Testis (tissue), 3 donors: ENCODE measurements around the gene NDRG3. TPM values are rescaled to one million over a fixed set of nuclear protein-coding genes. Genes with fewer than 3 reads are reported as not detected.

Experiments
- DNase-seq: peaks from one replicate; pipeline ENCODE4 v3.0.0-alpha.2; 2019
- H3K27ac ChIP-seq, 2 donors: fragments of 200-600 bp; sonication (generic); one replicate each; pipeline ENCODE4 v1.5.1; 2019
- H3K27me3 ChIP-seq: fragments of 200-600 bp; sonication (generic); one replicate; pipeline ENCODE4 v1.5.1; 2019
- H3K36me3 ChIP-seq: fragments of 200-600 bp; sonication (generic); one replicate; pipeline ENCODE4 v1.5.1; 2017; ENCODE audit warnings: low read depth; ENCODE audit errors: missing control alignments
- H3K4me1 ChIP-seq: fragments of 200-600 bp; sonication (generic); one replicate; pipeline ENCODE4 v1.5.1; 2019
- H3K4me3 ChIP-seq, 2 donors: fragments of 200-600 bp; sonication (generic); one replicate each; pipeline ENCODE4 v1.5.1; 2017 to 2019
- H3K9me3 ChIP-seq: fragments of 200-600 bp; sonication (generic); one replicate; pipeline ENCODE4 v1.5.1; 2017
- POLR2A ChIP-seq: fragments of 450-650 bp; IDR thresholded peaks from one replicate; pipeline ENCODE4 v1.6.1; 2017; ENCODE audit warnings: antibody characterized with exemption, mild to moderate bottlenecking, moderate library complexity
- WGBS, 2 donors: methylation state at CpG; one replicate each; pipeline ENCODE4 v1.1.5; 2018; 5-methylcytosine and 5-hydroxymethylcytosine counted together
- intact Hi-C: fragments of 100-400 bp; cut with DNase I; formaldehyde crosslinking; loops from one replicate; pipeline ENCODE4 v1.15.1; 2023; ENCODE audit warnings: low total_unique reads
- polyA plus RNA-seq: library from polyadenylated mRNA; stranded (reverse); fragments of 350-450 nt; fragmentation: Illumina TruSeq; extraction: RNeasy Lipid Tissue Mini Kit (QIAGEN cat#74804); gene quantifications from one replicate; pipeline ENCODE4 v1.2.3, GENCODE V29; 2014; ENCODE audit warnings: low read depth, low replicate concordance; ENCODE audit not compliant: insufficient read depth
- total RNA-seq, 2 donors: library from RNA; depleted of rRNA; stranded (reverse); fragments of >200 nt; gene quantifications; one replicate each; pipeline ENCODE4 v1.2.3, GENCODE V29; 2016
- TF ChIP-seq, protein P1 (sequence below), 3 experiments: fragments of 450-650 bp in 2 of 3; fragments of 200-600 bp in 1 of 3; sonication (generic) in 1 of 3; IDR thresholded peaks; one replicate each; pipeline ENCODE4 v1.5.1; 2016 to 2019; ENCODE audit warnings: antibody characterized with exemption in 3 of 3, mild to moderate bottlenecking in 2 of 3, moderate library complexity in 1 of 3

NDRG3 gene
- total and polyA plus RNA-seq, 3 donors from 2014 or later = 65.3 to 202 (median 70.7) TPM

DNA sequence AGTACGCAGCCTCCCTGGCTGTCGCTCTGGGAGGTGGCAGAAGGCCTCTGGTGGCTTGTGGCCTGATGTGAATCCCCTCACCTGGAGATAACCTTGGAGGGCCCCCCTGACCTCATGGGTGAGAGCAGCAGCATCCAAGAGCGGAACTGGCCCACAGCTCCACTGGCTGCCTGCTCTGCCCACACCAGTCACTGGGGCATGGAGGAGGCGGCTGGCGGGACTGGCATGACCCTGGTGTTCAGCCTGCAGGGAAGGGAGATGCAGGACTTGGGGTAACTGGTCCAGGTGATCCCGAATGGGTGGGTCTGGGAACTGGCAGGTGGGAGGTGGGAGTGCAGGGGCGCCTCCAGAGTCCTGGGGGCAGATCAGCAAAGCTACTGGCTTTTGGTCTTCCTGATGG is 38.2 kb upstream of the NDRG3 start:
- no peak for DNase-seq
- Histone ChIP-seq H3K27me3 (no peaks in the 10 kb centered on the region), H3K4me3 (no peak overlapping the region), H3K36me3 (no peaks in the 10 kb centered on the region), H3K4me1 (no peaks in the 10 kb centered on the region), H3K9me3 (no peaks in the 10 kb centered on the region), H3K27ac (no peak overlapping the region)
- no peak for TF ChIP-seq POLR2A
- TF ChIP-seq, protein P1, sequence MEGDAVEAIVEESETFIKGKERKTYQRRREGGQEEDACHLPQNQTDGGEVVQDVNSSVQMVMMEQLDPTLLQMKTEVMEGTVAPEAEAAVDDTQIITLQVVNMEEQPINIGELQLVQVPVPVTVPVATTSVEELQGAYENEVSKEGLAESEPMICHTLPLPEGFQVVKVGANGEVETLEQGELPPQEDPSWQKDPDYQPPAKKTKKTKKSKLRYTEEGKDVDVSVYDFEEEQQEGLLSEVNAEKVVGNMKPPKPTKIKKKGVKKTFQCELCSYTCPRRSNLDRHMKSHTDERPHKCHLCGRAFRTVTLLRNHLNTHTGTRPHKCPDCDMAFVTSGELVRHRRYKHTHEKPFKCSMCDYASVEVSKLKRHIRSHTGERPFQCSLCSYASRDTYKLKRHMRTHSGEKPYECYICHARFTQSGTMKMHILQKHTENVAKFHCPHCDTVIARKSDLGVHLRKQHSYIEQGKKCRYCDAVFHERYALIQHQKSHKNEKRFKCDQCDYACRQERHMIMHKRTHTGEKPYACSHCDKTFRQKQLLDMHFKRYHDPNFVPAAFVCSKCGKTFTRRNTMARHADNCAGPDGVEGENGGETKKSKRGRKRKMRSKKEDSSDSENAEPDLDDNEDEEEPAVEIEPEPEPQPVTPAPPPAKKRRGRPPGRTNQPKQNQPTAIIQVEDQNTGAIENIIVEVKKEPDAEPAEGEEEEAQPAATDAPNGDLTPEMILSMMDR (IDR thresholded peaks at IDR 0.05) = no peak
- 90 to 97% methylated on average over 5 to 7 of the region's 7 CpGs for WGBS, 2 donors
- intact Hi-C loops = no loop called here

DNA sequence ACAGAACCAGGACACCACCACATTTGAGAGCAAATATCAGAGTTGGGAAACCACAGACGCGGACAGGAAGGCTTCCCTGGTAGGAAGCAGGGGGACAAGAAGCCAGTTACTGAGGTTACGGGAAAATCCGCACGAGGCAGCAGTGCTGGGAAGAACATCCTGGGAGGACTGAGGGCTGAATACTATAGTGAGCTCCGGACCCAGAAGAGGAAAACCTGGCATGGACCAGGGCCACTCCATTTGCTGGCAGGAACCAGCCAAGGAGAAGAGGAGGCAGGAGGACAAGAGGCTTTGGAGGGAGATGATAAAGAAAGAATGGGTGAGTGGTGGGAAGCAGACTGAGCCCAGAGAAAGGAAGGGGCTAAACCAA is 33.8 kb upstream of the NDRG3 start:
- intact Hi-C loops = no loop called here
- no peaks in the 10 kb centered on the region for H3K36me3 ChIP-seq
- TF ChIP-seq, protein P1 (IDR thresholded peaks at IDR 0.05) = no peak
- TF ChIP-seq POLR2A = no peak
- no peak for DNase-seq
- H3K4me3 ChIP-seq = no peak overlapping the region
- no peaks in the 10 kb centered on the region for H3K9me3 ChIP-seq
- 64 to 69% methylated on average over 6 of the region's 6 CpGs for WGBS, 2 donors
- peaks cover 20% of the 10 kb centered on the region for H3K4me1 ChIP-seq
- no peaks in the 10 kb centered on the region for H3K27me3 ChIP-seq
- H3K27ac ChIP-seq = no peak overlapping the region

DNA sequence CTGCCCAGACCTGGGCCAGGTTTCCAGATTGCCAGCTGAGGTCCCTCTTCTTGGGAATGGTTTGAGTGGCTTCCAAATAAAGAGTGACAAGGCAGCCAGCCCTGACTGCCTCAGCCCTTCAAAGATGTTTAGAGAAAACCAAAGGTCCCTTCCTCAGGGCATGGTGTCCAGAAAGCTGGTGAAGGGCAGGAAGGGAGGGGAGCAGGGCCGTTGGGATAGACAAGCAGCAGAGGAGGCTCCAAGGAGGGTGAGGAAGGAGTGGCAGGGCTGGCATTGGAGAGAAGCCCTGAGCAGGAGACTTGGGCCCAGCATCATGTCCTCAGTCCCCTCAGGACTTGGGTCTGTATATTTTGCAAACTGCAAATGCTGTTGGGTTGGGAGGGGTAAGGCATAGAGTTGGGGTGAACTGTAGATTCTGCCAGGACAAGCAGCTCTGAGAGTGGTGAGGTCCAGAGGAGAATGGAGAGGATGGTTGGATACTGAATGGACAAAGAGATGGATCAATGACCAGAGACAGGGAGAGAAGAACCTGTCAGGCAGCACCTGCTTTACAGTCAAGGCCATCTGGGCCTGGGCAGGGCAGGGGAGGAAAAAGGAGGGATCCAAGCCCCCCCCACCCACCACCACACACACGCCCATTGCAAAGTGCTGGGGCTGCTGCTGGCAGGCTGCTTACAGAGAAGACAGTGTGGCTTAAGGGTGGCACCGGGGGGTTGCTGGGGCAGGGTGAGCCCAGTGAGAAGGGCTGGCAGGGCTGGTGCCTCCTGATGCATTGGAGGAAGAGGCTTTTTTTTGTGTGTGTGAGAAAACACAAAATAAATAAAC is 33.2 kb upstream of the NDRG3 start:
- WGBS, 2 donors = 59 to 81% methylated on average over 3 of the region's 3 CpGs
- Histone ChIP-seq H3K4me3 (no peak overlapping the region), H3K4me1 (peaks cover 26% of the 10 kb centered on the region), H3K27ac (no peak overlapping the region), H3K9me3 (no peaks in the 10 kb centered on the region), H3K27me3 (no peaks in the 10 kb centered on the region), H3K36me3 (no peaks in the 10 kb centered on the region)
- DNase-seq = no peak
- intact Hi-C loops = no loop called here
- TF ChIP-seq, protein P1 (IDR thresholded peaks at IDR 0.05) = no peak
- TF ChIP-seq POLR2A = no peak

DNA sequence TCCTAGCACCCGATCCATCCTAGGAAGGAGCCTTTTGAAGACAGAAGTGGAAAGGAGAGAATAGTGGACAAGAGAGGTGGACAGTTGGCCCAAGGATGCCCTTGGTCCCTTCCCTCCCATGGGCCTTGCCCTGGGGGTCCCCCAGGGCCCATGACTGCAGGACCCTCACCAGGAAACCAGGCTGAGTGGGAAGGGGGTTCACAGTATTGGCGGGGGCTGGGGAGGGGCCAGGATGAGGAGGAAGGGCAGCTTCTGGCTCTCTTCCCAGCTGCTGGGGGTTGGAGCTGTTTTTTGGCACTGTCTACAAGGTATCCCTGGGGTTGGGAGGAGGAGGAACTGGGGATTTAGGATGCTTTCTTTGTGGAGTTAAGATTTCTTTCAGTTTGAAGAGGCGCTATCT is 31.7 kb upstream of the NDRG3 start:
- no peak for DNase-seq
- intact Hi-C loops = no loop called here

More for the DNA sequence above, 31.7 kb upstream of the NDRG3 start:
- Histone ChIP-seq H3K9me3 (no peaks in the 10 kb centered on the region), H3K27ac (peak overlapping the region in 1 of 2 donors; percentile 53), H3K4me3 (no peak overlapping the region), H3K36me3 (no peaks in the 10 kb centered on the region), H3K27me3 (no peaks in the 10 kb centered on the region), H3K4me1 (peaks cover 34% of the 10 kb centered on the region)
- 50 to 52% methylated on average over 3 of the region's 3 CpGs for WGBS, 2 donors
- no peak for TF ChIP-seq POLR2A
- TF ChIP-seq, protein P1 (IDR thresholded peaks at IDR 0.05) = no peak
